ENCODE data around the gene SRPK2. TPM values are rescaled to one million over a fixed set of nuclear protein-coding genes. Genes with fewer than 3 reads are reported as not detected.

Gene SRPK2
- total RNA-seq, 1 experiment from 2014 or later, result 50.5 TPM

- Mint-ChIP-seq H3K27ac (0 out of 2 replicates have a peak overlapping the region, but pooled peaks have one; percentile 25), H3K36me3 (no peaks in the 10 kb centered on the region), H3K4me1 (peaks cover 38% of the 10 kb centered on the region), H3K4me3 (no peak overlapping the region), H3K9me3 (0 out of 2 replicates have a peak, but pooled peaks cover 3% of the 10 kb centered on the region), H3K27me3 (ENCODE audit: low read depth) (no peaks in the 10 kb centered on the region)
- TF ChIP-seq ARID4B (CRISPR knock-in tag; IDR thresholded peaks at IDR 0.05; ENCODE audit: borderline replicate concordance), result no peak
- TF ChIP-seq, protein P1, sequence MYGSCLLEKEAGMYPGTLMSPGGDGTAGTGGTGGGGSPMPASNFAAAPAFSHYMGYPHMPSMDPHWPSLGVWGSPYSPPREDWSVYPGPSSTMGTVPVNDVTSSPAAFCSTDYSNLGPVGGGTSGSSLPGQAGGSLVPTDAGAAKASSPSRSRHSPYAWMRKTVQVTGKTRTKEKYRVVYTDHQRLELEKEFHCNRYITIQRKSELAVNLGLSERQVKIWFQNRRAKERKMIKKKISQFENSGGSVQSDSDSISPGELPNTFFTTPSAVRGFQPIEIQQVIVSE (CRISPR knock-in tag; IDR thresholded peaks at IDR 0.05; ENCODE audit: borderline replicate concordance), result no peak
- TF ChIP-seq, protein P2, sequence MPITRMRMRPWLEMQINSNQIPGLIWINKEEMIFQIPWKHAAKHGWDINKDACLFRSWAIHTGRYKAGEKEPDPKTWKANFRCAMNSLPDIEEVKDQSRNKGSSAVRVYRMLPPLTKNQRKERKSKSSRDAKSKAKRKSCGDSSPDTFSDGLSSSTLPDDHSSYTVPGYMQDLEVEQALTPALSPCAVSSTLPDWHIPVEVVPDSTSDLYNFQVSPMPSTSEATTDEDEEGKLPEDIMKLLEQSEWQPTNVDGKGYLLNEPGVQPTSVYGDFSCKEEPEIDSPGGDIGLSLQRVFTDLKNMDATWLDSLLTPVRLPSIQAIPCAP (CRISPR knock-in tag; IDR thresholded peaks at IDR 0.05), result no peak
- no peak for TF ChIP-seq ZNF138 (CRISPR knock-in tag; conservative IDR thresholded peaks at IDR 0.05)
- no peak for TF ChIP-seq JAZF1 (CRISPR knock-in tag; IDR thresholded peaks at IDR 0.05)
- TF ChIP-seq ELF4 (CRISPR knock-in tag; IDR thresholded peaks at IDR 0.05; ENCODE audit: low read depth), result no peak
- TF ChIP-seq, protein P3, sequence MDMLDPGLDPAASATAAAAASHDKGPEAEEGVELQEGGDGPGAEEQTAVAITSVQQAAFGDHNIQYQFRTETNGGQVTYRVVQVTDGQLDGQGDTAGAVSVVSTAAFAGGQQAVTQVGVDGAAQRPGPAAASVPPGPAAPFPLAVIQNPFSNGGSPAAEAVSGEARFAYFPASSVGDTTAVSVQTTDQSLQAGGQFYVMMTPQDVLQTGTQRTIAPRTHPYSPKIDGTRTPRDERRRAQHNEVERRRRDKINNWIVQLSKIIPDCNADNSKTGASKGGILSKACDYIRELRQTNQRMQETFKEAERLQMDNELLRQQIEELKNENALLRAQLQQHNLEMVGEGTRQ (CRISPR knock-in tag; IDR thresholded peaks at IDR 0.05), result no peak
- no peak for TF ChIP-seq ZNF671 (CRISPR knock-in tag; IDR thresholded peaks at IDR 0.05)
- no peak for TF ChIP-seq TEAD1 (CRISPR knock-in tag; IDR thresholded peaks at IDR 0.05)
- TF ChIP-seq ZSCAN18 (CRISPR knock-in tag; IDR thresholded peaks at IDR 0.05), result no peak
- TF ChIP-seq, protein P4, sequence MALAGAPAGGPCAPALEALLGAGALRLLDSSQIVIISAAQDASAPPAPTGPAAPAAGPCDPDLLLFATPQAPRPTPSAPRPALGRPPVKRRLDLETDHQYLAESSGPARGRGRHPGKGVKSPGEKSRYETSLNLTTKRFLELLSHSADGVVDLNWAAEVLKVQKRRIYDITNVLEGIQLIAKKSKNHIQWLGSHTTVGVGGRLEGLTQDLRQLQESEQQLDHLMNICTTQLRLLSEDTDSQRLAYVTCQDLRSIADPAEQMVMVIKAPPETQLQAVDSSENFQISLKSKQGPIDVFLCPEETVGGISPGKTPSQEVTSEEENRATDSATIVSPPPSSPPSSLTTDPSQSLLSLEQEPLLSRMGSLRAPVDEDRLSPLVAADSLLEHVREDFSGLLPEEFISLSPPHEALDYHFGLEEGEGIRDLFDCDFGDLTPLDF (CRISPR knock-in tag; IDR thresholded peaks at IDR 0.05), result no peak
- TF ChIP-seq ATF1 (CRISPR knock-in tag; IDR thresholded peaks at IDR 0.05), result no peak
- no peak for TF ChIP-seq SOX15 (CRISPR knock-in tag; IDR thresholded peaks at IDR 0.05)
- ChIA-PET CTCF (interaction anchor here (0.8 kb wide), 1 partner anchor 78 kb away, joined by 4 read pairs; no protein-coding TSS in a partner anchor), POLR2A (interaction anchor here (0.5 kb wide), 1 partner anchor 44 kb away, joined by 4 read pairs; no protein-coding TSS in a partner anchor)
- ATAC-seq (no peak), DNase-seq (ENCODE audit: low spot score) (no peak)
These were observed 92.2 kb downstream of the SRPK2 start for GRCh38 chr7:105296491-105296890.

GRCh38 chr7:105295596-105296352 is 92.9 kb downstream of the SRPK2 start:
- ChIA-PET CTCF (no interaction called here), POLR2A (no interaction called here)
- H3K4me1 Mint-ChIP-seq, result peaks cover 38% of the 10 kb centered on the region
- H3K27me3 Mint-ChIP-seq (ENCODE audit: low read depth), result no peaks in the 10 kb centered on the region
- no peak overlapping the region for H3K4me3 Mint-ChIP-seq
- no peak for DNase-seq (ENCODE audit: low spot score)
- H3K27ac Mint-ChIP-seq, result no peak overlapping the region
- no peaks in the 10 kb centered on the region for H3K36me3 Mint-ChIP-seq
- no peak for ATAC-seq
- 0 out of 2 replicates have a peak, but pooled peaks cover 3% of the 10 kb centered on the region for H3K9me3 Mint-ChIP-seq
- no peak for TF ChIP-seq FOXK1 (CRISPR knock-in tag; IDR thresholded peaks at IDR 0.05)
- no peak for TF ChIP-seq IRF2 (CRISPR knock-in tag; IDR thresholded peaks at IDR 0.05; ENCODE audit: borderline replicate concordance, low read depth)
- no peak for TF ChIP-seq PREB (CRISPR knock-in tag; IDR thresholded peaks at IDR 0.05; ENCODE audit: borderline replicate concordance)
- TF ChIP-seq JUN (CRISPR knock-in tag; IDR thresholded peaks at IDR 0.05), result no peak
- TF ChIP-seq TEAD1 (CRISPR knock-in tag; IDR thresholded peaks at IDR 0.05), result no peak
- no peak for TF ChIP-seq PRDM15 (CRISPR knock-in tag; IDR thresholded peaks at IDR 0.05)
